ENCODE results near the gene POMGNT1.

Gene POMGNT1

GRCh38 chr1:46153228-46153627 is 45.0 kb downstream of the POMGNT1 start:
- no peak for DNase-seq

GRCh38 chr1:46152016-46152415 is 46.2 kb downstream of the POMGNT1 start:
- DNase-seq, result no peak

- no peak for DNase-seq
Measured at GRCh38 chr1:46150085-46150484, 48.1 kb downstream of the POMGNT1 start.

- DNase-seq, result no peak
Measured at GRCh38 chr1:46148318-46148717, 49.9 kb downstream of the POMGNT1 start.
